ENCODE results near the gene HHAT.

Gene HHAT

GRCh38 chr1:210293171-210293607, 35.5 kb upstream of the HHAT start:
- H3K27ac ChIP-seq, result no peak overlapping the region
- TF ChIP-seq CTCF (conservative IDR thresholded peaks at IDR 0.05) (no peak), ZFX (IDR thresholded peaks at IDR 0.05) (no peak)

- no peak overlapping the region for H3K27ac ChIP-seq
- no peak for TF ChIP-seq CTCF (conservative IDR thresholded peaks at IDR 0.05)
- TF ChIP-seq ZFX (IDR thresholded peaks at IDR 0.05), result no peak
Observed at GRCh38 chr1:210294999-210295745, 33.5 kb upstream of the HHAT start.

GRCh38 chr1:210296682-210297081, 32.0 kb upstream of the HHAT start:
- TF ChIP-seq CTCF (conservative IDR thresholded peaks at IDR 0.05) (no peak), ZFX (IDR thresholded peaks at IDR 0.05) (no peak)
- no peak overlapping the region for H3K27ac ChIP-seq

- TF ChIP-seq CTCF (conservative IDR thresholded peaks at IDR 0.05) (no peak), ZFX (IDR thresholded peaks at IDR 0.05) (no peak)
- H3K27ac ChIP-seq, result no peak overlapping the region
Observed at GRCh38 chr1:210298296-210298695, 30.4 kb upstream of the HHAT start.

- TF ChIP-seq CTCF (conservative IDR thresholded peaks at IDR 0.05) (no peak), ZFX (IDR thresholded peaks at IDR 0.05) (no peak)
- H3K27ac ChIP-seq, result no peak overlapping the region
Observed at GRCh38 chr1:210298936-210299335, 29.8 kb upstream of the HHAT start.

- TF ChIP-seq ZFX (IDR thresholded peaks at IDR 0.05), result no peak
- no peak for TF ChIP-seq CTCF (conservative IDR thresholded peaks at IDR 0.05)
- no peak overlapping the region for H3K27ac ChIP-seq
Observed at GRCh38 chr1:210299501-210299900, 29.2 kb upstream of the HHAT start.

GRCh38 chr1:210300923-210301614, 27.6 kb upstream of the HHAT start:
- TF ChIP-seq ZFX (IDR thresholded peaks at IDR 0.05), result no peak
- no peak for TF ChIP-seq CTCF (conservative IDR thresholded peaks at IDR 0.05)
- H3K27ac ChIP-seq, result no peak overlapping the region
